HepG2 (cell line): ENCODE data around the gene PFAS. TPM values are rescaled to one million over a fixed set of nuclear protein-coding genes. Genes with fewer than 3 reads are reported as not detected.

Experiments
- BCL3 ChIP-seq: sonication (generic); formaldehyde crosslinking; IDR thresholded peaks from 2 replicates; pipeline ENCODE4 v1.5.1; 2020; ENCODE audit warnings: mild to moderate bottlenecking, missing genetic modification reagents, moderate library complexity
- DNMT3B ChIP-seq: conservative IDR thresholded peaks from 2 replicates; pipeline ENCODE4 v1.6.1; 2016; ENCODE audit warnings: missing biosample characterization, control low read depth
- GATAD2A ChIP-seq: IDR thresholded peaks from 2 replicates; pipeline ENCODE4 v1.6.1; 2016
- GMEB2 ChIP-seq: IDR thresholded peaks from 2 replicates; pipeline ENCODE4 v1.6.1; 2016; ENCODE audit warnings: missing biosample characterization, missing genetic modification reagents, low read depth
- HMG20B ChIP-seq: conservative IDR thresholded peaks from 2 replicates; pipeline ENCODE4 v1.6.1; 2016; ENCODE audit warnings: missing genetic modification reagents, missing compliant biosample characterization
- IRF1 ChIP-seq: sonication (generic); formaldehyde crosslinking; IDR thresholded peaks from 2 replicates; pipeline ENCODE4 v1.4.0; 2020; ENCODE audit warnings: low read depth, mild to moderate bottlenecking, missing genetic modification reagents
- JUN ChIP-seq: sonication (generic); formaldehyde crosslinking; IDR thresholded peaks from 2 replicates; pipeline ENCODE4 v1.4.0; 2020; ENCODE audit warnings: mild to moderate bottlenecking, missing genetic modification reagents
- KDM3A ChIP-seq: IDR thresholded peaks from 2 replicates; pipeline ENCODE4 v1.6.1; 2018; ENCODE audit warnings: low read depth, missing compliant biosample characterization
- NFKB2 ChIP-seq: sonication (generic); formaldehyde crosslinking; IDR thresholded peaks from 2 replicates; pipeline ENCODE4 v1.4.0; 2020; ENCODE audit warnings: missing genetic modification reagents, borderline replicate concordance
- NR2F6 ChIP-seq, 2 experiments: IDR thresholded peaks; 2 replicates each; pipeline ENCODE4 v1.6.1; 2016; ENCODE audit warnings: antibody characterized with exemption in 1 of 2, mild to moderate bottlenecking in 1 of 2
- RXRA ChIP-seq: sonication (generic); formaldehyde crosslinking; IDR thresholded peaks from 2 replicates; pipeline ENCODE4 v1.5.1; 2020; ENCODE audit warnings: missing genetic modification reagents
- SIX4 ChIP-seq: sonication (generic); formaldehyde crosslinking; IDR thresholded peaks from 2 replicates; pipeline ENCODE4 v1.4.0; 2020; ENCODE audit warnings: missing genetic modification reagents
- SOX13 ChIP-seq, 3 experiments: fragments of 450-650 bp in 1 of 3; sonication (generic) in 1 of 3; formaldehyde crosslinking in 1 of 3; IDR thresholded peaks in 2 of 3; conservative IDR thresholded peaks in 1 of 3; 2 replicates each; pipeline versions ENCODE4 v1.5.0 to v1.6.1; 2016 to 2020; ENCODE audit warnings: antibody characterized with exemption in 1 of 3, mild to moderate bottlenecking in 1 of 3, missing compliant biosample characterization in 1 of 3, missing genetic modification reagents in 1 of 3, moderate library complexity in 1 of 3
- ZBTB8A ChIP-seq: sonication (generic); formaldehyde crosslinking; IDR thresholded peaks from 2 replicates; pipeline ENCODE4 v1.4.0; 2020; ENCODE audit warnings: mild to moderate bottlenecking, low read depth, missing genetic modification reagents, borderline replicate concordance
- ZNF484 ChIP-seq: sonication (generic); formaldehyde crosslinking; IDR thresholded peaks from 2 replicates; pipeline ENCODE4 v1.5.1; 2020; ENCODE audit warnings: mild to moderate bottlenecking, low read depth, missing genetic modification reagents, borderline replicate concordance
- ZNF503 ChIP-seq: sonication (generic); formaldehyde crosslinking; IDR thresholded peaks from 2 replicates; pipeline ENCODE4 v1.4.0; 2020; ENCODE audit warnings: missing genetic modification reagents
- ZNF567 ChIP-seq: sonication (generic); formaldehyde crosslinking; IDR thresholded peaks from 2 replicates; pipeline ENCODE4 v1.8.1; 2023; ENCODE audit warnings: mild to moderate bottlenecking, missing genetic modification reagents, borderline replicate concordance
- ZNF577 ChIP-seq: sonication (generic); formaldehyde crosslinking; IDR thresholded peaks from 2 replicates; pipeline ENCODE4 v1.4.0; 2020; ENCODE audit warnings: mild to moderate bottlenecking, low read depth, missing genetic modification reagents, borderline replicate concordance
- ZNF614 ChIP-seq: IDR thresholded peaks from 2 replicates; pipeline ENCODE4 v1.6.1; 2018; ENCODE audit warnings: missing biosample characterization, missing genetic modification reagents, inconsistent platforms, borderline replicate concordance
- ZNF878 ChIP-seq: sonication (generic); formaldehyde crosslinking; IDR thresholded peaks from 2 replicates; pipeline ENCODE4 v1.8.1; 2023; ENCODE audit warnings: mild to moderate bottlenecking, missing genetic modification reagents, moderate library complexity
- polyA plus RNA-seq, 8 experiments: library from polyadenylated mRNA; depleted of rRNA in 3 of 8; stranded (reverse) in 7 of 8; unstranded in 1 of 8; fragments of >200 nt; fragmentation: Illumina TruSeq in 4 of 8; extraction: Trizol in 4 of 8; gene quantifications; 2 replicates each; pipeline versions ENCODE4 v1.2.1 to v1.2.3, GENCODE V29; 2011 to 2016; ENCODE audit warnings: low read depth in 4 of 8, missing spikeins in 1 of 8, mixed read lengths in 1 of 8; ENCODE audit not compliant: insufficient read depth in 1 of 8
- total RNA-seq, 5 experiments: library from RNA; depleted of rRNA; stranded (reverse); fragments of >200 nt; fragmentation: Illumina TruSeq; extraction: Trizol; gene quantifications; 2 replicates each; pipeline ENCODE4 v1.2.3, GENCODE V29; 2016; ENCODE audit warnings: low read depth in 1 of 5
- TF ChIP-seq, protein P1 (sequence below): sonication (generic); formaldehyde crosslinking; conservative IDR thresholded peaks from 2 replicates; pipeline ENCODE4 v1.8.0; 2022; ENCODE audit warnings: missing genetic modification reagents

Gene PFAS
- total and polyA plus RNA-seq, 2 of the 13 experiments (the other 11 are each of a cell fraction or from before 2014, with no cell fraction given): 49.4 to 58.2 TPM

DNA sequence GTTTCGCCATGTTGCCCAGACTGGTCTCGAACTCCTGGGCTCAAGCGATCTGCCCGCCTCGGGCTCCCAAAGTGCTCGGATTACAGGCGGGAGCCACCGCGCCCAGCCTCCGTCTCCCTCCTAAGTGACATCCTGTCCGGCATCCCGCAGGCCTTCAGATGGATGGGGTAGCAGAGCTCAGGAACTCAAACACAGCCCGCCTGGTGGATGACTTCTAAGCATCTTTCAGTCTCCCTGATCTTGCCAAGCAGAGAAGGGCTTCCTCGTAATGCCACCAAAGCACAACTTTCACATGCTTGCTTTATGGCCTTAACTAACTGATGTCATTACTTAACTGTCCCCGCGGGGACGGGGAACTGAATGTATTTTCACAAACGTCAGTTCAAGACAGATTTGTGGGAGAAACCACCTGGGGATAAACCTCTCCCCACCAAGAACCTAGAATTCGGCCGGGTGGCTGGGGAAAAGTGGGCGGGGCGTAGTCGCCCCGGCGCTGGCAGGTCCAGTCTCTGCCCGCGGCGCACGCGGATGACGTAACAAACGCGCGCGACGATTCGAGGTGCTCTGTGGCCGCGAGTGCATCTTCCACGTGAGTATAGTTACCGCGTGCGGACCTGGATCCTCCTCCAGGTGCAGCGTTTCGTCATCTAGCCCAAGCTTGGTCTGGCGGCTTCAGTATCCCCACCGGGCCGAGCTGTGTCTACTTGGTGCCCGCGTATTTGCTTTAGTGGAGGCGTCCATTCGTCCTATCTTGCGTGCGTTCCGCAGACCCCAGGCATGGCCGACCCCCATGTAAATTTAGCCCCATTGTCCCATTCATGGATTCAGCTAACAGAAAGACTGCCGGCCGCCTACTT, at the start of gene PFAS (continued):
- TF ChIP-seq NR2F6 (IDR thresholded peaks at IDR 0.05): no peak
- no peak; the same call in 1 of the 2 replicates for TF ChIP-seq NR2F6 (CRISPR knock-in tag; IDR thresholded peaks at IDR 0.05)
- TF ChIP-seq ZNF567 (CRISPR knock-in tag): peak; percentile 22; the same call in 1 of the 2 replicates
- peak; percentile 54; the same call in 1 of the 2 replicates for TF ChIP-seq GATAD2A (CRISPR knock-in tag)
- TF ChIP-seq DNMT3B (CRISPR knock-in tag): no peak
- no peak for TF ChIP-seq JUN (CRISPR knock-in tag)
- no peak for TF ChIP-seq ZNF878 (CRISPR knock-in tag)
- TF ChIP-seq ZNF577 (CRISPR knock-in tag): no peak
- TF ChIP-seq SOX13 (IDR thresholded peaks at IDR 0.05): no peak
- no peak for TF ChIP-seq SOX13 (CRISPR knock-in tag; conservative IDR thresholded peaks at IDR 0.05 in 1 of 2, IDR thresholded peaks at IDR 0.05 in 1 of 2)
- no peak; the same call in 1 of the 2 replicates for TF ChIP-seq RXRA (CRISPR knock-in tag)
- no peak for TF ChIP-seq ZNF484 (CRISPR knock-in tag)
- TF ChIP-seq IRF1 (CRISPR knock-in tag): no peak
- no peak for TF ChIP-seq ZBTB8A (CRISPR knock-in tag)
- no peak for TF ChIP-seq HMG20B (CRISPR knock-in tag)
- TF ChIP-seq, protein P1, sequence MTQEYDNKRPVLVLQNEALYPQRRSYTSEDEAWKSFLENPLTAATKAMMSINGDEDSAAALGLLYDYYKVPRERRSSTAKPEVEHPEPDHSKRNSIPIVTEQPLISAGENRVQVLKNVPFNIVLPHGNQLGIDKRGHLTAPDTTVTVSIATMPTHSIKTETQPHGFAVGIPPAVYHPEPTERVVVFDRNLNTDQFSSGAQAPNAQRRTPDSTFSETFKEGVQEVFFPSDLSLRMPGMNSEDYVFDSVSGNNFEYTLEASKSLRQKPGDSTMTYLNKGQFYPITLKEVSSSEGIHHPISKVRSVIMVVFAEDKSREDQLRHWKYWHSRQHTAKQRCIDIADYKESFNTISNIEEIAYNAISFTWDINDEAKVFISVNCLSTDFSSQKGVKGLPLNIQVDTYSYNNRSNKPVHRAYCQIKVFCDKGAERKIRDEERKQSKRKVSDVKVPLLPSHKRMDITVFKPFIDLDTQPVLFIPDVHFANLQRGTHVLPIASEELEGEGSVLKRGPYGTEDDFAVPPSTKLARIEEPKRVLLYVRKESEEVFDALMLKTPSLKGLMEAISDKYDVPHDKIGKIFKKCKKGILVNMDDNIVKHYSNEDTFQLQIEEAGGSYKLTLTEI (CRISPR knock-in tag): no peak
- TF ChIP-seq KDM3A (CRISPR knock-in tag): no peak
- TF ChIP-seq NFKB2 (CRISPR knock-in tag): peak; percentile 59; the same call in 1 of the 2 replicates
- TF ChIP-seq ZNF503: no peak; the same call in 1 of the 2 replicates
- no peak for TF ChIP-seq GMEB2 (CRISPR knock-in tag)
- peak; percentile 48; the same call in 1 of the 2 replicates for TF ChIP-seq ZNF614 (CRISPR knock-in tag)
- no peak for TF ChIP-seq BCL3
- no peak for TF ChIP-seq SIX4 (CRISPR knock-in tag)
